Heart right ventricle (tissue), 16 donors: Measurements from ENCODE around the gene MLX. TPM values are rescaled to one million over a fixed set of nuclear protein-coding genes. Genes with fewer than 3 reads are reported as not detected.

Source experiments
- ATAC-seq, 8 donors: fragments of 200-7000 bp; cut with Tn5 transposase; one replicate each; pipeline ENCODE4 v1.9.1; 2020; ENCODE audit warnings: mild to moderate bottlenecking in 8 of 8, moderate library complexity in 8 of 8, moderate number of reproducible peaks in 1 of 8
- DNase-seq, 2 donors: peaks; one replicate each; pipeline ENCODE4 v3.0.0-alpha.2; 2020
- H3K27ac ChIP-seq, 10 donors: fragments of 200-600 bp; sonication (generic) in 2 of 10; one replicate each; pipeline versions ENCODE4 v1.5.0 to v1.8.0; 2020 to 2022; ENCODE audit warnings: mild to moderate bottlenecking in 3 of 10
- H3K27me3 ChIP-seq, 7 donors: fragments of 200-600 bp; one replicate each; pipeline ENCODE4 v1.8.0; 2021 to 2022; ENCODE audit warnings: mild to moderate bottlenecking in 2 of 7
- H3K36me3 ChIP-seq, 9 donors: fragments of 200-600 bp; sonication (generic) in 1 of 9; one replicate each; pipeline versions ENCODE4 v1.5.0 to v1.8.0; 2020 to 2022; ENCODE audit warnings: mild to moderate bottlenecking in 2 of 9
- H3K4me1 ChIP-seq, 9 donors: fragments of 200-600 bp; sonication (generic) in 1 of 9; one replicate each; pipeline versions ENCODE4 v1.5.0 to v1.8.0; 2020 to 2022; ENCODE audit warnings: mild to moderate bottlenecking in 4 of 9
- H3K4me3 ChIP-seq, 10 donors: fragments of 200-600 bp; sonication (generic) in 2 of 10; one replicate each; pipeline versions ENCODE4 v1.5.0 to v1.8.0; 2020 to 2022; ENCODE audit warnings: mild to moderate bottlenecking in 7 of 10, moderate library complexity in 2 of 10
- H3K9me3 ChIP-seq, 11 donors: fragments of 200-600 bp in 10 of 11; sonication (generic) in 2 of 11; one replicate each; pipeline versions ENCODE4 v1.5.0 to v1.8.0; 2013 to 2022; ENCODE audit warnings: mild to moderate bottlenecking in 2 of 11, control low read depth in 1 of 11, moderate library complexity in 1 of 11
- CTCF ChIP-seq, 9 donors: fragments of 200-600 bp; sonication (generic) in 2 of 9; IDR thresholded peaks; one replicate each; pipeline versions ENCODE4 v1.5.0 to v1.8.0; 2021 to 2022; ENCODE audit warnings: antibody characterized with exemption in 9 of 9, mild to moderate bottlenecking in 5 of 9, moderate library complexity in 1 of 9
- WGBS, 2 donors: extraction: QIAGEN DNeasy Blood & Tissue Kit; methylation state at CpG; one replicate each; pipeline ENCODE4 v1.1.7; 2013; ENCODE audit warnings: inconsistent platforms in 1 of 2; 5-methylcytosine and 5-hydroxymethylcytosine counted together
- intact Hi-C, 10 donors: fragments of 100-400 bp; cut with DNase I; formaldehyde crosslinking; loops; one replicate each; pipeline versions ENCODE4 v1.11.1 to v1.14.2; 2022
- polyA plus RNA-seq, 2 donors: library from polyadenylated mRNA; stranded (reverse); fragments of 200-250 nt; gene quantifications; one replicate each; pipeline ENCODE4 v1.2.3, GENCODE V29; 2013
- total RNA-seq, 10 donors: library from RNA; stranded (reverse); fragmentation: NEBNext Ultra II Directional in 3 of 10; extraction: Animal tissue kit (Norgen Biotek cat#: 25700) in 3 of 10; gene quantifications; one replicate each; pipeline versions ENCODE4 v1.2.1 to v1.2.4, GENCODE V29; 2021 to 2023
- donor health status: Arrhythmogenic right ventricular cardiomyopathy.
- donor health status: ischemic (EF 13 %, LVEDD 7.1; RV severe dilation, severe dysfunction).
- donor health status: healthy with polysubstance abuse.
- donor health status: DM: no; HTN: yes; CAD: no.
- donor health status: DM: no; HTN: no; CAD: no.
- donor health status: ischemic (EF 25% LVEDD 6.9; RV normal size, moderate dysfunction).
- donor health status: ischemic (EF 25% LVEDD 5.7; RV mildly dilated, moderate dysfunction).
- donor health status: healthy.
- donor health status: DM: yes; HTN: yes; CAD: no.
- donor health status: Ischemic cardiomyopathy.
- donor health status: ischemic (EF 35%, LVEDD 5.7; RV mildly dilated, moderate dysfunction).
- donor health status: nonischemic (EF 11% LVEDD 7.7; RV severe dilation, severe dysfunction).
- donor health status: DM: yes; HTN: yes; CAD: no.
- donor health status: PGD.
- donor health status: ischemic (EF 29% LVEDD 5.4; RV normal size, mild dysfunction).
- donor health status: nonischemic (EF 23%, LVEDD 6.1; RV moderate dilation, normal function).

Gene MLX
- total and polyA plus RNA-seq, 12 donors: 45.7 to 87.2 (median 56.9) TPM

- ATAC-seq: no peak
- 88 to 89% methylated on average over 6 of the region's 6 CpGs for WGBS, 2 donors
- Histone ChIP-seq H3K4me3 (no peak overlapping the region), H3K36me3 (peaks cover 0 to 5% (median 0%) of the 10 kb centered on the region in 9 donors), H3K4me1 (peaks cover 13 to 45% (median 35%) of the 10 kb centered on the region in 9 donors), H3K27me3 (no peaks in the 10 kb centered on the region), H3K27ac (no peak overlapping the region), H3K9me3 (no peaks in the 10 kb centered on the region)
- DNase-seq: no peak
- no peak for TF ChIP-seq CTCF (IDR thresholded peaks at IDR 0.05)
- intact Hi-C loops: no loop called here
Measured at GRCh38 chr17:42559075-42559474, 7.8 kb upstream of the MLX start.

- Histone ChIP-seq H3K9me3 (no peaks in the 10 kb centered on the region), H3K36me3 (peaks cover 0 to 16% (median 10%) of the 10 kb centered on the region in 9 donors), H3K27me3 (no peaks in the 10 kb centered on the region), H3K27ac (peak overlapping the region in 1 of 10 donors; percentile 1), H3K4me3 (no peak overlapping the region), H3K4me1 (peaks cover 13 to 45% (median 31%) of the 10 kb centered on the region in 9 donors)
- 81 to 83% methylated on average over 3 of the region's 3 CpGs for WGBS, 2 donors
- no peak for TF ChIP-seq CTCF (IDR thresholded peaks at IDR 0.05)
- intact Hi-C loops: no loop called here
- ATAC-seq (no peak), DNase-seq (no peak)
Measured at GRCh38 chr17:42560246-42560645, 6.7 kb upstream of the MLX start.

- WGBS, 2 donors: 0 to 1% methylated on average over 26 of the region's 26 CpGs
- H3K27ac ChIP-seq: peak within 1 kb of the TSS; percentile 53 to 96 (median 84)
- peaks cover 0 to 27% (median 17%) of the 10 kb centered on the region in 9 donors for H3K36me3 ChIP-seq
- H3K27me3 ChIP-seq: no peaks in the 10 kb centered on the region
- peak; percentile 94 to 97 for DNase-seq
- H3K4me1 ChIP-seq: peaks cover 11 to 47% (median 34%) of the 10 kb centered on the region in 9 donors
- peak within 1 kb of the TSS; percentile 66 to 99 (median 94) for H3K4me3 ChIP-seq
- no peaks in the 10 kb centered on the region for H3K9me3 ChIP-seq
- intact Hi-C loops: no loop called here
- peak; percentile 75 to 90 (median 84) for ATAC-seq
- no peak for TF ChIP-seq CTCF (IDR thresholded peaks at IDR 0.05)
Measured at GRCh38 chr17:42561897-42562387, 5.0 kb upstream of the MLX start, which contains the start of gene COASY. COASY (plus strand) TSS chr17:42562148; CDS start chr17:42562623, 475 bp downstream.

GRCh38 chr17:42562388-42563142 is 4.3 kb upstream of the MLX start:
- DNase-seq (no peak), ATAC-seq (peak in 2 of 8 donors; percentile 0 to 1)
- H3K4me1 ChIP-seq: peaks cover 11 to 48% (median 35%) of the 10 kb centered on the region in 9 donors

More at GRCh38 chr17:42562388-42563142, 4.3 kb upstream of the MLX start:
- no peaks in the 10 kb centered on the region for H3K9me3 ChIP-seq
- 8% methylated on average over 47 to 48 of the region's 48 CpGs for WGBS, 2 donors
- peaks cover 0 to 27% (median 17%) of the 10 kb centered on the region in 9 donors for H3K36me3 ChIP-seq
- H3K4me3 ChIP-seq: peak overlapping the region; percentile 66 to 99 (median 94)
- TF ChIP-seq CTCF (IDR thresholded peaks at IDR 0.05): no peak
- H3K27me3 ChIP-seq: no peaks in the 10 kb centered on the region
- intact Hi-C loops: no loop called here
- H3K27ac ChIP-seq: peak overlapping the region; percentile 53 to 96 (median 84)
